ENCODE data around the gene DHRS7B. TPM values are rescaled to one million over a fixed set of nuclear protein-coding genes. Genes with fewer than 3 reads are reported as not detected.

Gene DHRS7B
- polyA plus RNA-seq, 1 donor from 2014 or later, result 35.8 TPM

- Histone ChIP-seq H3K27ac (ENCODE audit: low read length) (no peak overlapping the region), H3K9me3 (ENCODE audit: low read length) (no peaks in the 10 kb centered on the region), H3K36me3 (ENCODE audit: insufficient read depth, low read length) (no peaks in the 10 kb centered on the region), H3F3A (ENCODE audit: insufficient read depth, low read length, poor library complexity, severe bottlenecking) (no peaks in the 10 kb centered on the region), H3K4me2 (ENCODE audit: low read length) (no peak overlapping the region), H3K4me3 (ENCODE audit: low read length) (no peak overlapping the region), H3K9ac (ENCODE audit: low read length) (no peak overlapping the region), H3K27me3 (ENCODE audit: insufficient read depth, low read depth, low read length) (no peaks in the 10 kb centered on the region), H3K79me2 (replicated peaks; ENCODE audit: insufficient read depth, low read length) (peaks cover 76% of the 10 kb centered on the region), H4K20me1 (ENCODE audit: insufficient read depth) (no peaks in the 10 kb centered on the region), H3K9me2 (ENCODE audit: insufficient read depth, low read length) (no peaks in the 10 kb centered on the region), H2AFZ (ENCODE audit: low read depth, low read length) (no peak overlapping the region)
- TF ChIP-seq RAD21 (conservative IDR thresholded peaks at IDR 0.05) (no peak), CTCF (IDR thresholded peaks at IDR 0.05; ENCODE audit: poor library complexity, severe bottlenecking) (no peak), EP300 (conservative IDR thresholded peaks at IDR 0.05; ENCODE audit: poor library complexity, severe bottlenecking) (no peak), POLR2AphosphoS5 (IDR thresholded peaks at IDR 0.05) (no peak), MXI1 (conservative IDR thresholded peaks at IDR 0.05; ENCODE audit: poor library complexity, severe bottlenecking) (no peak), TAF1 (IDR thresholded peaks at IDR 0.05; ENCODE audit: low read depth) (no peak), REST (IDR thresholded peaks at IDR 0.05; ENCODE audit: borderline replicate concordance) (no peak), SMC3 (conservative IDR thresholded peaks at IDR 0.05; ENCODE audit: poor library complexity) (no peak), EZH2 (IDR thresholded peaks at IDR 0.05; ENCODE audit: borderline replicate concordance, insufficient read depth, low read length, poor library complexity, severe bottlenecking) (no peak)
Observed at GRCh38 chr17:21209511-21210175, 82.9 kb downstream of the DHRS7B start.

- Histone ChIP-seq H3K4me2 (ENCODE audit: low read length) (no peak overlapping the region), H3K79me2 (replicated peaks; ENCODE audit: insufficient read depth, low read length) (peaks cover 76% of the 10 kb centered on the region), H2AFZ (ENCODE audit: low read depth, low read length) (no peak overlapping the region), H3K9me3 (ENCODE audit: low read length) (no peaks in the 10 kb centered on the region), H3K27ac (ENCODE audit: low read length) (no peak overlapping the region), H4K20me1 (ENCODE audit: insufficient read depth) (no peaks in the 10 kb centered on the region), H3K4me3 (ENCODE audit: low read length) (no peak overlapping the region), H3K9ac (ENCODE audit: low read length) (no peak overlapping the region), H3K27me3 (ENCODE audit: insufficient read depth, low read depth, low read length) (no peaks in the 10 kb centered on the region), H3F3A (ENCODE audit: insufficient read depth, low read length, poor library complexity, severe bottlenecking) (no peaks in the 10 kb centered on the region), H3K9me2 (ENCODE audit: insufficient read depth, low read length) (no peaks in the 10 kb centered on the region), H3K36me3 (ENCODE audit: insufficient read depth, low read length) (no peaks in the 10 kb centered on the region)
- TF ChIP-seq CTCF (IDR thresholded peaks at IDR 0.05; ENCODE audit: poor library complexity, severe bottlenecking), result no peak
- no peak for TF ChIP-seq EP300 (conservative IDR thresholded peaks at IDR 0.05; ENCODE audit: poor library complexity, severe bottlenecking)
- no peak for TF ChIP-seq TAF1 (IDR thresholded peaks at IDR 0.05; ENCODE audit: low read depth)
- no peak for TF ChIP-seq REST (IDR thresholded peaks at IDR 0.05; ENCODE audit: borderline replicate concordance)
- TF ChIP-seq EZH2 (IDR thresholded peaks at IDR 0.05; ENCODE audit: borderline replicate concordance, insufficient read depth, low read length, poor library complexity, severe bottlenecking), result no peak
- no peak for TF ChIP-seq POLR2AphosphoS5 (IDR thresholded peaks at IDR 0.05)
- TF ChIP-seq RAD21 (conservative IDR thresholded peaks at IDR 0.05), result no peak
- no peak for TF ChIP-seq MXI1 (conservative IDR thresholded peaks at IDR 0.05; ENCODE audit: poor library complexity, severe bottlenecking)
Observed at GRCh38 chr17:21210411-21211076, 83.8 kb downstream of the DHRS7B start.
